ENCODE measurements around the gene ZMIZ1.

The ZMIZ1 gene

GRCh38 chr10:79066411-79067240 lies 2.1 kb upstream of the ZMIZ1 start:
- peak; percentile 57 to 73 (median 65) for DNase-seq

DNA sequence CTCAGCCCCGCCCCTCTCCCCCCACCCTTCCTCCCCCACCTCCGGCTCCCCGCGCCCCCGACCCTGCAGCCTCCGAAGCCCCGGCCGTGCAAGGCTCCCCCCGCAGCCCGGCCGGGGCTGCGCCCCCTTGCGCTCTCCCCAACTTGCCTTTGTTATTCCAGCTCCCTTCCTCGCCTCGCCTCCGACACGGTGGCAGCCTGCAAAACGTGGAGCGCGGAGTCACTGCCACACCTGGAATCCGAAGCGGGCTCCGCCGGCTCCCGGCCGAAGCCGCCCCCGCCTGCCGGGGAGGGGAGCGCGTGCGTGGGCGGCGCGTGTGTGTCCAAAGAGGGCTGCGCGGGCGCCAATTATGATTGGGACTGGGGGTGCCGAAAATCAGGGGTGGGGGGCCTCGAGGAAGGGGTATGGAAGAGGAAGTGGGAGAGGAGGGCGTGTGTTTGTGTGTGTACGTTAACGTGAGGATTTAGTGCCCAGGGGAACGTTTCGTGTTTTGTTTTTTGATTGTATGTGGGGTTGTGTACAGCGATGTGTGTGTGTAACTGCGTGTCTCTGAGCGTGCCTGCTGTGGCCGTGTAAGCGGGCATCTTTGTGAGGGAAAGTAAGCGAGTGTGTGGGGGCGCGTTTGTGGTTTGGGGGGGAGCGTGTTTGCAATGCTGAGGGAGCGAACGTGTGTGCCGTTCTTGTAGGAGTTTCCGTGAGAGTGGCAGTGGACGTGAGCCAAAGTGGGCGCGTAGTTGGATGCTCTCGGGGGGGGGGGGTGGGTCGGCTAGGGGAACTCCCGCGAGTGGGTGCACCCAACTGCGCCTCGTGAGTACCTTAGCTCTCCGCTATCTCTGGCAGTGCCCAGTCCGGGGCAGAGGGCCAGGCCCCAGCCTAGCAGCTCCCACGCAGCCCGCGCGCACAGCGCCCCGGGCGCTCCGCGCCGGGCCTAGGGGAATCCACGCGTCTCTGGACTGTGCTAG lies 1.2 kb upstream of the ZMIZ1 start:
- peak; percentile 83 to 91 (median 84) for DNase-seq

GRCh38 chr10:79068203-79068561 lies 584 bp upstream of the ZMIZ1 start:
- DNase-seq = no peak

DNA sequence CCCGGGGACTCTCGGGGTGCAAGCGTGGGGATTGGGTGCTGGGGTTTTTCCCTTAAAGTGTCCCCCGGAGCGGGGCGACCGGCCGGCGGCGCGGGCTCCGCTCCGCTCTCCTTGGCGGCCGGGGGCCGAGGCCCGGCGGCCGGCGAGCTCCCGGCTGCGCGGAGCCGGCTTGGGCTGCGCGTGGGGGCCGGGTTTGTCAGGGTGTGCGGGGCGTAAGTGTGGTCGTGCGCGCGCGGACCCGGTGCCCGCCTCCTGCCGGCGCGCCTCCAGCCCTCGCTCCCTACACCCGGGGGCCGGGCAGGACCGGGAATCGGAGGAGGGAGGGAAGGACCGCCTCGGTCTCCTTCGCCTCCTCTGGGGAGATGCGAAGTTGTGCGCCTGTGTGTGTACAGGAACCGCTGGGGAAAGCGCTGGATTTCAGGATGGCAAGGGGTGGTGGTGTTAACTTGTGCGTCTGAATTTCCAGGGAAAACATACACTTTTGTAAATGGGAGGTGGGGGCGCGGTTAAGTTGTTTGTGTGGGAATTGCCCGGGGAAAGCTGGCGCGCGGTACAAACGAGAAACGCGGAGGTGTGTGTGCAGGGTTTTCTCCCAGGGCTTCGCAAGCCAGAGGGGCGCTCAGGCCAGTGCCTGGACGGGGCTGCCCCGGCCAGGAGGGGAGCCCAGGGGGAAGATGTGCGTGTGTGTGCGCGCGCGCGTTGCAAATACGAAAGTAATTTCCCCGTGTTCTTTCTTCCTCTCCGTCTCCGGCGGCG lies 737 bp downstream of the ZMIZ1 start:
- peak; percentile 88 to 97 (median 93) for DNase-seq

DNA sequence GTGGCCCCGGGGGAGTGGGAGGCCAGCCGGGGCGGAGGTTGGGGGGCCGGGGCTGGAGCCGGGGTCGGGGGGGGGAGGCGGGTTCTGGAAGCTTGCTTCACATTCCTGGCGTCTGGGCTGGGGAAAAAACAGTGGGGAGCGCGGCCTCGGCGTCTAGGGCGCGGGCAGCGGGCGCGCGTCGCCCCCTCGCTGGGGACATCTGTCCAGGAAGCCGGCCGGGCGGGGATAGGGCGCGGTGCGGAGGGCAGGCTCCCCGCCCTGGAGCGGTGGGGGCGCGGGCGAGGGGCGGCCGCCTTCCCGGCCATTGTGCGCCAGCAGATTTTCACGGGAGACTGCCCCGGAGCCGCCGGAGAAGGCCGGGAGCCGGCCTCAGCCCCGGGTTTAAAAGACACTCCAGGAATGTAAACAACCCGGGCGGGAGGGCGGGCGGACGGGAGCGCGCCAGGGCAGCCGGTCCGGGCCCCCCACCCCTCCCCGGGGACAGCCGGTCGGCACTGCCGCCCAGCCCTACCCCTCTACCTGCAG lies 1.4 kb downstream of the ZMIZ1 start:
- DNase-seq = no peak

GRCh38 chr10:79070606-79071395 lies 2.0 kb downstream of the ZMIZ1 start:
- DNase-seq = peak; percentile 76 to 84 (median 79)

GRCh38 chr10:79071396-79071923 lies 2.7 kb downstream of the ZMIZ1 start:
- DNase-seq = no peak

GRCh38 chr10:79072041-79072441 lies 3.3 kb downstream of the ZMIZ1 start:
- no peak for DNase-seq

- peak; percentile 35 to 42 (median 39) for DNase-seq
Observed at GRCh38 chr10:79072994-79073645, 4.4 kb downstream of the ZMIZ1 start.

DNA sequence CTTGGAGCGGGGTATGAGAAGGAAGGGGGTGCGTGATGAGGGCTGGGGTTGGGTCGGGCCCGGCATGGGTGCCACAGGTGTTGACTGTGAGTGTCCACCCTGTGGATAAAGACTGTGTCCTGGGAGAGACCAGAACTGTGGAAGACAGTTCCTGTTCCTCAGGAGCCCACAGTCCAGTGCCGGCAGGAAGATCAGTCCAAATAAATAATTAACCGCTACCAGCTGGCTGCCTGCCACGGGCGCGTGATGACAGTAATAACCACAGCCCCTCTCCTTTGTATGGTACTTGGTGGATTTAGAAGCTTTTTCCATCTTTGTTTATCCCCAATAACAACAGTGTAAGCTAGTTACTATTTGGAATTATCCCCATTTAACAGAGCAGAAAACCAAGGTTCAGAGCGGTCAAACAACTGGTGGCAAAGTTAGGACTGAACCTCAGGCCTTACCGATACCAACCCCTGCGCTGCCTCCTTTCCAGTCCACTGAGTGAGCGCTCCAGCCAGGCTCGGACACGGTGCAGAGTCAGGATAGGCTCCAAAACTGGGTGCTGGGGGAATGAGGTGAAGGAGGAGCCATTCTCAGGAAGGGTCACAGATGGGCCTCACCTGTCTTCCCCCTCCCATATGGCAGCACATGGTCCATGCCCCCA lies 5.1 kb downstream of the ZMIZ1 start:
- peak in 1 of 3 donors; percentile 27 for DNase-seq

DNA sequence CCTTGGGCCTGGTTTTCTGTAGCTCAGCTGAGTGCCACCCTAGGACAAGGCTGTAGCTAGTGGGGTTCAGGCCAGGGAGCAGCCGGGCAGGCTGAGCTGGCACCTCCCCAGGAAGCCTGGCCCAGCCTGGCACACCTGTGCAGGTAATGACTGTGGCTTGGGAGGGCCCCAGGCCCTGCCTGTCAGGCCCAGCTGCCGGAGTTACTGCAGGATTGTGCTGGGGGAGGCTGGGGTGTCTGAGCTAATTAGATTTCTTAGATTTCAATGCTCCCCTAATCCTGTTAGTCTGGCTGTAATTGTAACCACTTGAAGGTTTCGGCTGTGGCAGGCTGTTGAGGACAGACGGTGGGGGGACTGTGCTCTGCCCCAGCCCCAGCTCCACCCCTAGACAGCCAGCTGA lies 6.0 kb downstream of the ZMIZ1 start:
- DNase-seq = no peak

- peak in 1 of 3 donors; percentile 54 for DNase-seq
Observed at GRCh38 chr10:79075418-79075817, 6.7 kb downstream of the ZMIZ1 start.

DNA sequence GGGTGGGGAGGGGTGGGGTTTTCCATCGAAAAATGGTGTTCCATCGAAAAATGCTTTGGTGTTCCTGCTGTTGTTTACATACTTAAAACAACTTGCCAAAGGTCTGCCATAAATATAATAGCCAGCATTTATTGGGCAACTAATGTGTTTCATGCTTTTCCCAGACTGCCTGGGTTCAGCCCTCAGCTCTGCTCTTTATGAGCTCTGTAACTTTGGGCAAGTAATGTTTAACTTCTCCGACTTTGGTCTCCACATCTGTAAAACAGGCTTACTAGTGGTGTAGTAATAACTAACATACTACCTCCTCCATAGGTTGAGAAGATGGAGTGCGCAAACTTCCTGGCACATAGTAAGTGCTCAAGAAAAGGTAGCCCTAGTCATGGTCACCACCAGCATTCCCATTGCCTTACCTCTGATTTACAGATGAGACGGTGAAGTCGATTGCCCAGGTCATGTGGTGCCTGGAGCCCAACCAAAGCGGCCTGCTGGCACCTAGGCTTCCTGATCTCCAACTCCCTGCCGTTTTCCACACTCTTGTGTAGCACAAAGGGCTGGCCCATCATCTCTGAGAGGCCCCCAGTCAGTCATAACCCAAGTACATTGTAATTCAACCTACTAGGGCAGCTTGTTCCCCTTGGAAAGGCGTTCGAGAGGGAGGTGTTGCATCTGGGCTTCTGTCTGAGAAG lies 8.9 kb downstream of the ZMIZ1 start:
- DNase-seq = no peak

GRCh38 chr10:79078367-79079053 lies 9.7 kb downstream of the ZMIZ1 start:
- no peak for DNase-seq

DNA sequence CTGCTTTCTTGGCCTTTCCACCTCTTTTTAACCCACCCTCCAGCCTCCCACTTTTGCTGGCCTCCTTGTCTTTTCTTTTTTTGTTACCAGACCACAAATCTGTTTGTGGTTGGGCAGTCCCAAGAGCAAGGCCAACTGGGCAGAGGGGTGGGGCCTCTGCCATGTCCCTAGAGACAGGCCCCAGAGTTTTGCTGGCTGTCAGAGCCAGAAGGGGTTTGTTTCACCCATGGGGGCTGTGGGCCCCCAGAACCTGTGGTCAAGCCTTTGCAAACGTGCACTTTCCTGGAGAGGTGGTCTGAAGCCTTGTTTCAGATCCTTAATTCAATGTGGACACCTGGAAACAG lies 10.3 kb downstream of the ZMIZ1 start:
- DNase-seq = no peak

DNA sequence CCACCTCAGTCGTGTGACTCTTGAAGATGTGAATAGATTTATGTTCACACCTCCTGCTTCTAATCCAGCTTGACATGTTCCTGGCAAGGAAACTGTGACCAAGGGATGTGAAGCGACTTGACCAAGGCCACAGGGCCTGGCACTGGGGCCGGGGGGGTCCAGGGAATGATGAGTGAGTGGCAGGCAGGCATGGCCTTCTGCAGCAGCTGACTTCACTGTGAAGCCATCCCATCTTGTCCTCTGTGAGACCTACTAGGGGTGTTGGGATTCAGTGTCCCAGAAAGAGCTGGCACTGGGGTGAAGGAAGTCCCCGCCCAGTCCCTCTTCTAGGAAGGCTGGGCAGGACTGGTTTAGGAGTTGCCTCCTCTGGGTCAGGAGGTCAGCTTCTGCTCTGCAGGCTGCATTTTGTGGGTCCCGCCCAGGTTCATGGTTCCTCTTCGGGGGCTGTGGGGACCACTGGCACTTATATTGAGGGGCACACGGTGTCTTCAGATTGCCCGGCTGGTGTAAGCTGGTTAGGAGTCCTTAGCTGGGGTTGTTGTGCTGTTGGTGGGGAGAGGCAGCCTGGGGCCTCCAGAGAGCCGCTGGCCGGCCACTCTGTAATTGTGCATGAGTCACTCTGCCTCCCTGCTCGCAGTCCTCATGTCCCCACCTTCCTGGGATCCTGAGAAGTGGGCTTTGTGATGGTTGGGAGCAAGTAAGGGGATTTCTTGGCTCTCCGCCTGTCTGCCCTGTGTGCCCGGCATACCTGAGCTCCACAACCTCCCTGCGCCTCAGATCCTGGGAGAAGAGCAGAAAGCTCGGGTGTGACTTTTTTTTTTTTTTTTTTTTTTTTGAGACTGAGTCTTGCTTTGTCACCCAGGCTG lies 11.0 kb downstream of the ZMIZ1 start:
- peak; percentile 46 to 59 (median 47) for DNase-seq

DNA sequence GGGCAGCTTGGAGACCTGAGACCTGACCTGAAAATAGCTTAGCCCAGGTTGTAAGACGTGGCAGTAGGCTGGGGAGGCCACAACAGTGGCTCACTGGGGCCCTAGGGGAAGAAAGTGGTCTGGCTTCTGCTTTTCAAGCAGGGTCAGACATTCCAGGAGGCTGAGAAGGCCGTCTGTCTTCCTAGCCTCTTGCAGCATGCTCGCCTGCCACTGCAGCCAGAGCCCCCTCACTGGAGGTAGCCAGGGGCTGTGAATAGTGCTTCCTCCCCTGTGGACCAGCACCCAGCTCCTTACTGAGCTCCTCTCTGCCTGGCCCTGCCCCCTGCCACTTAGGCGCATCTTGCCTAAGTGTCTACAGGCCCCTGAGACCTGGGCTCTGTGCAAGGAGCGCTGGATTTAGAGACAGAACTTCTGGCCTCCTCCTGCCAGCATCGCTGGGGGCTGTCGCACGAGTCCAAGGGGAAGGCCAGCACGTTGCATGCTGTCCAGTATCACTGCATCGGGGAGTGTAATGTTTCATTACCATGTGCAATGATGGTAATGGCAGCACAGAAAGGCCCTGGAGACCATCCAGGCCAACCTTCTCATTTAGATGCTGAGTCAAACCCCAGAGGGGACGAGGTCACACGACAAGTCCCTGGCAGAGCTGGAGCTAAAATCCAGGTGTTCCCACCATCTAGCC lies 12.7 kb downstream of the ZMIZ1 start:
- DNase-seq = peak; percentile 47 to 50 (median 49)

GRCh38 chr10:79082035-79082373 lies 13.2 kb downstream of the ZMIZ1 start:
- DNase-seq = no peak

Data from suppressor macrophage treated with lipopolysaccharide for 1 hour (primary cell).